ENCODE data around the gene G6PC3.
"Not testable (repeated sequence)": the region's sequence is repeated elsewhere in the genome, so short reads cannot be mapped to it uniquely, and the experiment has no call there.

Gene G6PC3

DNA sequence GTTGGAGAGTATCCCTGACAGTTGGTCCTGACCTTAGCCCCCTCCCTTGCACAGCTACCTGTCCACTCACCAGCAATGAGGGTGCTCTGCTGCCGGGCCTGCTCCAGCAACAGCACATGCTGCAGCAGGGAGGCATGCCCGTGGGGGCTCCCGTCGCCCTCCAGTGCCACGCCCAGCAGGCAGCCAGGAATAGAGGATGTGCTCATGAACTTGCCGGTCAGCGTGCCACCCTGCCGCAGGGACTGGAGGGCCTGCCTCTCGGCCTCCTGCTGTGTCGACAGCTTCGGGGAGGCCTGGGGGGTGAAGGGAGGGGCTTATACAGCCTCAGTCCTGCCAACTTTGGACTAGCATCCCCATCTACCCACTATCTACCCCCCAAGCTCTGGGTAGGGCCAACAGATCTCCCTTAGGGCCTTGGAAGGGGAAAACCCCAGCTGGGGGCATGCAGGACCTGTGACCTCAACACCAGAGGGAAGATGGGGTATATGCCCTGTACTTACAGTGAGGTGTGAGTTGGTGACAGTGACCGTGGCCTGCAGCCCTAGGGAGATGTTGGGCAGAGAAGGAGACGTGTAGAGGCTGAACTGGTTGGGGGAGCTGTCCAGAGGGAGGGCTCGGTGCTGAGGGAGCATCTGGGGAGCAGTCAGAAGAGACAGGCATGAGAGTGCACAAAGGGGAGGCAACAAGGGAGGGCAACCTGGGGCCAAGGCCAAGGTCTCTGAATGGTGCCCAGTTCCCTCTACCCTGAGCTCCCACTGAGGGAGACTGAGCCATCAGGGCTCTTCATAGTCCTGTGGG is 20.9 kb downstream of the G6PC3 start:
- Histone ChIP-seq H3K27ac (ENCODE audit: insufficient read depth, low read length, poor library complexity, severe bottlenecking) (no peak overlapping the region), H3K27me3 (replicated peaks; ENCODE audit: control insufficient read depth, insufficient read depth, low read length, poor library complexity, severe bottlenecking) (no peaks in the 10 kb centered on the region), H3K4me3 (ENCODE audit: insufficient read depth, low read depth, low read length, poor library complexity, severe bottlenecking) (no peak overlapping the region), H3K36me3 (ENCODE audit: control insufficient read depth, insufficient read depth, low read length) (peaks cover 22% of the 10 kb centered on the region), H3K4me1 (ENCODE audit: control insufficient read depth, insufficient read depth, low read length, poor library complexity, severe bottlenecking) (peaks cover 3% of the 10 kb centered on the region), H3K9me3 (ENCODE audit: control insufficient read depth, low read length) (no peaks in the 10 kb centered on the region)
- no peak for DNase-seq

- H3K4me1 ChIP-seq (ENCODE audit: control insufficient read depth, insufficient read depth, low read length, poor library complexity, severe bottlenecking): peaks cover 3% of the 10 kb centered on the region
- no peaks in the 10 kb centered on the region for H3K9me3 ChIP-seq (ENCODE audit: control insufficient read depth, low read length)
- H3K4me3 ChIP-seq (ENCODE audit: insufficient read depth, low read depth, low read length, poor library complexity, severe bottlenecking): no peak overlapping the region
- no peak for DNase-seq
- H3K36me3 ChIP-seq (ENCODE audit: control insufficient read depth, insufficient read depth, low read length): peaks cover 22% of the 10 kb centered on the region
- H3K27me3 ChIP-seq (replicated peaks; ENCODE audit: control insufficient read depth, insufficient read depth, low read length, poor library complexity, severe bottlenecking): no peaks in the 10 kb centered on the region
- H3K27ac ChIP-seq (ENCODE audit: insufficient read depth, low read length, poor library complexity, severe bottlenecking): no peak overlapping the region
These were observed 21.5 kb downstream of the G6PC3 start for GRCh38 chr17:44092051-44092450.

DNA sequence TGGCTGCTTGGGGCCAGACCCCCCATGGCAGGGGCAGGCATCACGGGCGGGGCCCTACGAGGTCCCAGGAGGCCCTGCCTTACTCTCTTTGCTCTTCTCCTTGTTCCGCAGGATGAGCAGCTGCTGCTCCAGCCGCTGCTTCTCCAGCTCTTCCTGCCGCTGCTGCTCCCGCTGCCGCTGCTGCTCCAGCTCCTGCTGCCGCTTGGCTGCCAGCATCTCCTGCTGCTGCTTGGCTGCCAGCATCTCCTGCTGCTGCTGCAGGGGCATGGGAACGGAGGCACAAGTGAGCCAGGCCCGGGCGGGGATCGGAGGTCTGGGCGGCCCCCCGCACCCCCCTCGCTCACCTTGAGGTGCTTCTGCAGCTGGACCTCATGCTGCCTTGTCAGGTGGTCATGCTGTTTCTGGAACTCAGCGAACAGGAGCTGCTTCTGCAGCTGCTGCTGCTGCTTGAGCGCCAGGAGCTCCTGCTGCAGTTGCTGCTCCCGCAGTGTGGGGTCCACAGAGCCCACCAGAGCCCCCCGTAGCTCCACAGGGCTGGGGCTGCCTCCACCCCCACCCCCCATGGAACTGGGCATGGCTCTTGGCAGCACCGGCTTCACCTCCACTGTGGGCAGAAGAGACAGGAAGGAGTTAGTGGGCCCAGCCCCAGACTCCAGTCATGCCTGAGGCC is 22.8 kb downstream of the G6PC3 start:
- peaks cover 3% of the 10 kb centered on the region for H3K4me1 ChIP-seq (ENCODE audit: control insufficient read depth, insufficient read depth, low read length, poor library complexity, severe bottlenecking)
- no peak overlapping the region for H3K27ac ChIP-seq (ENCODE audit: insufficient read depth, low read length, poor library complexity, severe bottlenecking)
- H3K27me3 ChIP-seq (replicated peaks; ENCODE audit: control insufficient read depth, insufficient read depth, low read length, poor library complexity, severe bottlenecking): no peaks in the 10 kb centered on the region
- no peaks in the 10 kb centered on the region for H3K9me3 ChIP-seq (ENCODE audit: control insufficient read depth, low read length)
- no peak overlapping the region for H3K4me3 ChIP-seq (ENCODE audit: insufficient read depth, low read depth, low read length, poor library complexity, severe bottlenecking)
- H3K36me3 ChIP-seq (ENCODE audit: control insufficient read depth, insufficient read depth, low read length): peaks cover 22% of the 10 kb centered on the region
- no peak for DNase-seq

DNA sequence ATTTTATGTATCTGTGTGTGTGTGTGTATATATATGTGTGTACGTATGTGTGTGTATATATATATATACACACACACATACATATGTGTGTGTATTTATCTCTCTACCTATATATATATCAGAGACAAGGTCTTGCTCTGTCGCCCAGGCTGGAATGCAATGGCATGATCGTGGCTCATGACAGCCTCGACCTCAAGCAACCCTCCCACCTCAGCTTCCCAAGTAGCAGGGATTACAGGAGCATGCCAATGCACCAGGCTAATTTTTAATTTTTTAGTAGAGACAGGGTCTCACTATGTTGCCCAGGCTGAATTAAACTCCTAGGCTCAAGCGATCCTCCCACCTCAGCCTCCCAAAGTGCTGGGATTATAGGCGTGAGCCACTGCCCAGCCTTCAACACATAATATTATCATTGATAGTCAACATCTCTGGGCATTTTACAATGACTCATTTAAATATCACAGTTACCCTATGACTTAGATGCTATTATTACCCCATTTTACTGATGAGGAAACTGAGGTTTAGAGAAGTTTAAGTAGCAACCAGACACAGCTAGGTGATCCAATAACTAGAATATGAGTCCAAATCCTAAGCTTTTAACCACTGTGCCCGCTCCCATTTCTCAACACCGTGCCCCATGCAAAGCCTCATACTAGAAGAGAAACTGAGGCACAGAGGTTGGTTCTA is 24.3 kb downstream of the G6PC3 start:
- no peak for DNase-seq
- Histone ChIP-seq H3K4me1 (ENCODE audit: control insufficient read depth, insufficient read depth, low read length, poor library complexity, severe bottlenecking) (peaks cover 3% of the 10 kb centered on the region), H3K4me3 (ENCODE audit: insufficient read depth, low read depth, low read length, poor library complexity, severe bottlenecking) (no peak overlapping the region), H3K27ac (ENCODE audit: insufficient read depth, low read length, poor library complexity, severe bottlenecking) (no peak overlapping the region), H3K36me3 (ENCODE audit: control insufficient read depth, insufficient read depth, low read length) (peaks cover 18% of the 10 kb centered on the region), H3K9me3 (ENCODE audit: control insufficient read depth, low read length) (no peaks in the 10 kb centered on the region), H3K27me3 (replicated peaks; ENCODE audit: control insufficient read depth, insufficient read depth, low read length, poor library complexity, severe bottlenecking) (no peaks in the 10 kb centered on the region)

DNA sequence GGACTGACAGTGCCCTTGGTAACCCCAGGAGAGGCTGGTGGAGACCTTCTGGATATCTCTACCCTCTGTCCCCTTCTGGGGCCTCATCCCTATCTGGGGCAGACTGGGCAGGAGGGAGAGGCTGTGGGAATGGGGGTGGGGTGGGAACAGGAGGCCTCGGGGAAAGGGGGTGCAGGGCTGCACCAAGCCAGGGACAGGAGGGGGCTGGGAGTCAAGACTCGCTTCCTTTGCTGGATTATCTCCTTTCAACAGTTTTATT is 24.8 kb downstream of the G6PC3 start:
- Histone ChIP-seq H3K36me3 (ENCODE audit: control insufficient read depth, insufficient read depth, low read length) (peaks cover 18% of the 10 kb centered on the region), H3K4me3 (ENCODE audit: insufficient read depth, low read depth, low read length, poor library complexity, severe bottlenecking) (no peak overlapping the region), H3K27ac (ENCODE audit: insufficient read depth, low read length, poor library complexity, severe bottlenecking) (no peak overlapping the region)

DNA sequence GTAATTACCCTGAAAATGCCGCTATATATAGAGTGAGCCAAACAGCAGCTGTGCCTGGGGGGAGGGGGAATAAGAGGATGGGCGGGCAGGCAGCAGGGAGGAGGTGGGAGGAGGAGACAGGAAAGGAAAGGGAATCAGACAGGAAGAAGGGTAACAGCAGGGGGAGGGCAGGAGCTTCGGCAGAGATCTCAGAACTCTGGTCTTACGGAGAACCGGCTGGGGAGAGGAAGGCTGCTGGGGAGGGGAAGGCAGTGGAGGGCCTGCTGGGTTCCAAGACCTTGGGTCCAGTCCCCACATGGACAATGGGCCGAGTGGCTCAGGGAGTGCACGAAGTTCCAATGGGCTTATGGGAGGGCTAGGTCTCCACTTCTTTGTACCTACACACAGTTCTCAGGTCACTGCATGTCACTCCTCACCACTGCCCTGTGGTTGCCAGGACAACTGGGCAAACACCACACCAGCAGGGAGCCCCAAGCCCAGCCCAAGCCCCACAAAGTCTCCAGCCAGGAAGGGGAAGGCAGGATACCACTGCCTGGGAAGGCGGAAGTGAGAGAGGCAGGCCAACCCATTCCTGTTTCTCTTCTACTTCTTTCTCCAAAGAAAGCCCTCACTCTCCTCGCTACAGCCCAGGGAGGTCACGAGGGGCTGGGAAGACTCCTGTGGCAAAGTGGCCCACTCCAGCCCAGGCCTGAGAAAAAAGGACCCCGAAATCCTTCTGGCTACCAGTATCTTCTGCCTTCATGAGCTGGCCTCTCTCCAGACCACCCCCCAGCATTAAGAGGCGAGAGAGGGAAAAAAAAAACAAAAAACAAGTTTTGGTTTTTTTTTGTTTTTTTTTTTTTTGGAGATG is 25.3 kb downstream of the G6PC3 start:
- H3K36me3 ChIP-seq (ENCODE audit: control insufficient read depth, insufficient read depth, low read length): peaks cover 17% of the 10 kb centered on the region
- H3K27ac ChIP-seq (ENCODE audit: insufficient read depth, low read length, poor library complexity, severe bottlenecking): no peak overlapping the region
- no peak overlapping the region for H3K4me3 ChIP-seq (ENCODE audit: insufficient read depth, low read depth, low read length, poor library complexity, severe bottlenecking)
- no peaks in the 10 kb centered on the region for H3K27me3 ChIP-seq (replicated peaks; ENCODE audit: control insufficient read depth, insufficient read depth, low read length, poor library complexity, severe bottlenecking)
- DNase-seq: no peak
- H3K4me1 ChIP-seq (ENCODE audit: control insufficient read depth, insufficient read depth, low read length, poor library complexity, severe bottlenecking): peaks cover 3% of the 10 kb centered on the region
- H3K9me3 ChIP-seq (ENCODE audit: control insufficient read depth, low read length): no peaks in the 10 kb centered on the region

More for the DNA sequence above, 24.8 kb downstream of the G6PC3 start:
- DNase-seq: no peak
- H3K4me1 ChIP-seq (ENCODE audit: control insufficient read depth, insufficient read depth, low read length, poor library complexity, severe bottlenecking): peaks cover 3% of the 10 kb centered on the region
- no peaks in the 10 kb centered on the region for H3K27me3 ChIP-seq (replicated peaks; ENCODE audit: control insufficient read depth, insufficient read depth, low read length, poor library complexity, severe bottlenecking)
- no peaks in the 10 kb centered on the region for H3K9me3 ChIP-seq (ENCODE audit: control insufficient read depth, low read length)

GRCh38 chr17:44097110-44097958 is 26.8 kb downstream of the G6PC3 start:
- Histone ChIP-seq H3K27ac (ENCODE audit: insufficient read depth, low read length, poor library complexity, severe bottlenecking) (no peak overlapping the region), H3K36me3 (ENCODE audit: control insufficient read depth, insufficient read depth, low read length) (peaks cover 2% of the 10 kb centered on the region), H3K27me3 (replicated peaks; ENCODE audit: control insufficient read depth, insufficient read depth, low read length, poor library complexity, severe bottlenecking) (no peaks in the 10 kb centered on the region), H3K4me1 (ENCODE audit: control insufficient read depth, insufficient read depth, low read length, poor library complexity, severe bottlenecking) (peaks cover 3% of the 10 kb centered on the region), H3K4me3 (ENCODE audit: insufficient read depth, low read depth, low read length, poor library complexity, severe bottlenecking) (no peak overlapping the region), H3K9me3 (ENCODE audit: control insufficient read depth, low read length) (no peaks in the 10 kb centered on the region)
- no peak for DNase-seq

- not testable (repeated sequence) for H3K4me1 ChIP-seq (ENCODE audit: control insufficient read depth, insufficient read depth, low read length, poor library complexity, severe bottlenecking)
These were observed 31.3 kb downstream of the G6PC3 start for GRCh38 chr17:44101858-44102257.

GRCh38 chr17:44102849-44103622 is 32.5 kb downstream of the G6PC3 start:
- DNase-seq: no peak
- peaks cover 6% of the 10 kb centered on the region for H3K36me3 ChIP-seq (ENCODE audit: control insufficient read depth, insufficient read depth, low read length)
- no peaks in the 10 kb centered on the region for H3K27me3 ChIP-seq (replicated peaks; ENCODE audit: control insufficient read depth, insufficient read depth, low read length, poor library complexity, severe bottlenecking)
- no peaks in the 10 kb centered on the region for H3K9me3 ChIP-seq (ENCODE audit: control insufficient read depth, low read length)
- no peaks in the 10 kb centered on the region for H3K4me1 ChIP-seq (ENCODE audit: control insufficient read depth, insufficient read depth, low read length, poor library complexity, severe bottlenecking)
- no peak overlapping the region for H3K4me3 ChIP-seq (ENCODE audit: insufficient read depth, low read depth, low read length, poor library complexity, severe bottlenecking)
- no peak overlapping the region for H3K27ac ChIP-seq (ENCODE audit: insufficient read depth, low read length, poor library complexity, severe bottlenecking)

More at GRCh38 chr17:44101858-44102257, 31.3 kb downstream of the G6PC3 start:
- not testable (repeated sequence) for DNase-seq; H3K4me3 ChIP-seq (ENCODE audit: insufficient read depth, low read depth, low read length, poor library complexity, severe bottlenecking); H3K27me3 ChIP-seq (replicated peaks; ENCODE audit: control insufficient read depth, insufficient read depth, low read length, poor library complexity, severe bottlenecking); H3K27ac ChIP-seq (ENCODE audit: insufficient read depth, low read length, poor library complexity, severe bottlenecking); H3K36me3 ChIP-seq (ENCODE audit: control insufficient read depth, insufficient read depth, low read length); H3K9me3 ChIP-seq (ENCODE audit: control insufficient read depth, low read length)
